H1 (cell line): ENCODE measurements around the gene HK2.

Experiments
- CEBPB ChIP-seq: IDR thresholded peaks from 2 replicates; pipeline ENCODE4 v1.6.1; 2012; ENCODE audit warnings: low read depth, low read length
- CHD2 ChIP-seq: IDR thresholded peaks from 2 replicates; pipeline ENCODE4 v1.6.1; 2012; ENCODE audit warnings: low read length, improper control_type of control experiment
- KDM5A ChIP-seq: fragments of 200-600 bp; IDR thresholded peaks from 2 replicates; pipeline ENCODE4 v1.7.1; 2012; ENCODE audit warnings: mild to moderate bottlenecking, low read length, inconsistent platforms, mixed read lengths
- NRF1 ChIP-seq: IDR thresholded peaks from 2 replicates; pipeline ENCODE4 v1.6.1; 2011; ENCODE audit warnings: mild to moderate bottlenecking, low read depth, low read length, improper control_type of control experiment
- SP1 ChIP-seq: IDR thresholded peaks from 2 replicates; pipeline ENCODE4 v1.6.1; 2011; ENCODE audit warnings: low read depth, low read length
- YY1 ChIP-seq: IDR thresholded peaks from 2 replicates; pipeline ENCODE4 v1.6.1; 2011; ENCODE audit warnings: low read depth, mild to moderate bottlenecking, low read length
- TF ChIP-seq, protein P1 (sequence below): IDR thresholded peaks from 2 replicates; pipeline ENCODE4 v1.6.1; 2011; ENCODE audit warnings: low read depth, mild to moderate bottlenecking, low read length; ENCODE audit not compliant: insufficient read depth

DNA sequence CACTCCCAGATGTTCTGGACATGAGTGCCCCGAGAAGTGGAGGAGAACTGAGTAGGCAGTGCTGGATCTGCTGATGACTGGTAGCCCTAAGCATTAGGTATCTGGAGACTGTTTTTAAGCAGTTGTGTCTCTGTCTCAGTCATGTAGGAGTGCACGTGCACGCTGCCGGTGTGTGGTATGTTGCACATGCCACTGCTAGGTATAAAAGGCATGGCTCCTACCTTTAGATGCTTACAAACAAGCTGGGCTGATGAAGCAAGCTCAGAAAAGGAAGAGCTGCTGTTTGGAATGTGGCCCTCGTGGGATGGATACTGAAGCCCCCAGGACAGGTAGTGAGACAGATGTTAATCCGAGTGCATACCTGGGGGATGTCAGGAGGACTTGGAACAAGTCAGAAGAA lies 49.1 kb downstream of the HK2 start:
- TF ChIP-seq CHD2 (no peak), CEBPB (no peak), SP1 (no peak), NRF1 (no peak), YY1 (no peak), KDM5A (no peak)
- TF ChIP-seq, protein P1, sequence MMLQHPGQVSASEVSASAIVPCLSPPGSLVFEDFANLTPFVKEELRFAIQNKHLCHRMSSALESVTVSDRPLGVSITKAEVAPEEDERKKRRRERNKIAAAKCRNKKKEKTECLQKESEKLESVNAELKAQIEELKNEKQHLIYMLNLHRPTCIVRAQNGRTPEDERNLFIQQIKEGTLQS = no peak
